ENCODE measurements around the gene TMC2. TPM values are rescaled to one million over a fixed set of nuclear protein-coding genes. Genes with fewer than 3 reads are reported as not detected.

TMC2 gene
- total and polyA plus RNA-seq, 2 of the 8 experiments (the other 6 are each of a cell fraction or from before 2014, with no cell fraction given) = not detected

- H3K4me2 ChIP-seq (ENCODE audit: insufficient read depth in 1 of 2, low read depth in 2 of 2, low read length in 2 of 2) = no peak overlapping the region
- H3K4ac ChIP-seq (replicated peaks; ENCODE audit: insufficient read length, low read depth, low read length) = no peak overlapping the region
- no peak overlapping the region for H2AK5ac ChIP-seq (ENCODE audit: low read depth, low read length)
- no peak overlapping the region for H4K91ac ChIP-seq (replicated peaks; ENCODE audit: insufficient read length, low read length)
- no peak overlapping the region for H4K5ac ChIP-seq (ENCODE audit: insufficient read length, low read depth, low read length)
- H3K9ac ChIP-seq (replicated peaks in 1 of 4; ENCODE audit: extremely low read depth in 1 of 4, low read depth in 3 of 4, low read length in 3 of 4) = no peak overlapping the region
- FAIRE-seq (no peak), DNase-seq (ENCODE audit: low read depth in 1 of 2, low spot score in 2 of 2) (no peak)
- H2BK15ac ChIP-seq (ENCODE audit: low read length) = no peak overlapping the region
- no peak overlapping the region for H4K8ac ChIP-seq (ENCODE audit: extremely low read depth, insufficient read depth, low read length)
- no peak overlapping the region for H3K23ac ChIP-seq (ENCODE audit: insufficient read length)
- TF ChIP-seq RXRA (IDR thresholded peaks at IDR 0.05; ENCODE audit: insufficient read depth, low read depth, low read length) (no peak), CHD1 (IDR thresholded peaks at IDR 0.05; ENCODE audit: low read depth, low read length) (no peak), JUN (IDR thresholded peaks at IDR 0.05; ENCODE audit: low read depth, low read length) (no peak), SIN3A (conservative IDR thresholded peaks at IDR 0.05 in 1 of 2, IDR thresholded peaks at IDR 0.05 in 1 of 2; ENCODE audit: low read depth in 1 of 2, low read length in 2 of 2) (no peak)
- no peak overlapping the region for H2BK120ac ChIP-seq (replicated peaks; ENCODE audit: low read depth, low read length)
- no peak overlapping the region for H3K27ac ChIP-seq (ENCODE audit: low read depth, low read length)
- no peaks in the 10 kb centered on the region; a peak in 1 of 7 replicates for H3K27me3 ChIP-seq (replicated peaks in 1 of 4; ENCODE audit: control insufficient read depth in 3 of 4, extremely low read depth in 1 of 4, insufficient read depth in 3 of 4, low read length in 3 of 4)
- no peak overlapping the region for H2BK12ac ChIP-seq (ENCODE audit: low read depth, low read length)
- no peaks in the 10 kb centered on the region for H3K9me3 ChIP-seq (ENCODE audit: insufficient read depth in 2 of 2, low read depth in 1 of 2, low read length in 1 of 2)
- H2BK5ac ChIP-seq (ENCODE audit: low read depth, low read length) = no peak overlapping the region
- H3K23me2 ChIP-seq (ENCODE audit: low read depth, low read length) = no peaks in the 10 kb centered on the region
- H3K4me3 ChIP-seq (ENCODE audit: extremely low read depth in 1 of 4, insufficient read depth in 2 of 4, low read depth in 3 of 4, low read length in 4 of 4) = no peak overlapping the region
- H3K14ac ChIP-seq (ENCODE audit: insufficient read length) = no peak overlapping the region
- H3K36me3 ChIP-seq (ENCODE audit: control insufficient read depth in 2 of 4, insufficient read depth in 4 of 4, low read length in 3 of 4) = no peaks in the 10 kb centered on the region
- H3K79me2 ChIP-seq (ENCODE audit: control insufficient read depth in 1 of 2, insufficient read depth in 2 of 2, low read length in 2 of 2) = no peaks in the 10 kb centered on the region
- POLR2A ChIA-PET (ENCODE audit: partially characterized antibody) = interaction anchor here (1.3 kb wide), 1 partner anchor 107 kb away, joined by 3 read pairs; no protein-coding TSS in a partner anchor
- no peaks in the 10 kb centered on the region for H4K20me1 ChIP-seq (replicated peaks in 1 of 2; ENCODE audit: control insufficient read depth in 1 of 2, insufficient read depth in 2 of 2, low read length in 2 of 2)
- no peak overlapping the region for H2AFZ ChIP-seq (ENCODE audit: low read length)
- whole genome bisulfite sequencing, 2 experiments (ENCODE audit: extremely low coverage in 1 of 2, insufficient coverage in 1 of 2, insufficient read length in 1 of 2, insufficient replicate concordance in 2 of 2, low coverage in 1 of 2, low lambda C conversion rate in 2 of 2, missing lambda C conversion rate in 1 of 2) = 72 to 99% methylated on average over 2 of the region's 2 CpGs
- no peaks in the 10 kb centered on the region for H3K79me1 ChIP-seq (ENCODE audit: low read depth, low read length)
- no peak overlapping the region for H3K56ac ChIP-seq (replicated peaks; ENCODE audit: insufficient read length, low read depth, low read length)
- H2BK20ac ChIP-seq (ENCODE audit: low read length) = no peak overlapping the region
- CTCF ChIA-PET (ENCODE audit: partially characterized antibody) = interaction anchor here (0.6 kb wide), 1 partner anchor 890 kb away, joined by 3 read pairs; no protein-coding TSS in a partner anchor
- no peaks in the 10 kb centered on the region for H3K4me1 ChIP-seq (replicated peaks in 1 of 4; ENCODE audit: control insufficient read depth in 3 of 4, insufficient read depth in 4 of 4, low read length in 3 of 4)
- no peak overlapping the region for H3K18ac ChIP-seq (ENCODE audit: extremely low read depth, low read length)
Measured at GRCh38 chr20:2545594-2545993, 9.2 kb downstream of the TMC2 start.

Measured in H1 (cell line).